HG02884 (cell line): Measurements from ENCODE around the gene NADSYN1.

Experiments used
- ATAC-seq: cut with Tn5 transposase; IDR thresholded peaks from one replicate; pipeline ENCODE4 v1.9.1; 2021; ENCODE audit warnings: mild to moderate bottlenecking, moderate library complexity; ENCODE audit not compliant: unreplicated experiment

The NADSYN1 gene

GRCh38 chr11:71450939-71451338, 2.1 kb upstream of the NADSYN1 start:
- ATAC-seq = no peak

- no peak for ATAC-seq
Observed at GRCh38 chr11:71451596-71452198, 1.3 kb upstream of the NADSYN1 start.

DNA sequence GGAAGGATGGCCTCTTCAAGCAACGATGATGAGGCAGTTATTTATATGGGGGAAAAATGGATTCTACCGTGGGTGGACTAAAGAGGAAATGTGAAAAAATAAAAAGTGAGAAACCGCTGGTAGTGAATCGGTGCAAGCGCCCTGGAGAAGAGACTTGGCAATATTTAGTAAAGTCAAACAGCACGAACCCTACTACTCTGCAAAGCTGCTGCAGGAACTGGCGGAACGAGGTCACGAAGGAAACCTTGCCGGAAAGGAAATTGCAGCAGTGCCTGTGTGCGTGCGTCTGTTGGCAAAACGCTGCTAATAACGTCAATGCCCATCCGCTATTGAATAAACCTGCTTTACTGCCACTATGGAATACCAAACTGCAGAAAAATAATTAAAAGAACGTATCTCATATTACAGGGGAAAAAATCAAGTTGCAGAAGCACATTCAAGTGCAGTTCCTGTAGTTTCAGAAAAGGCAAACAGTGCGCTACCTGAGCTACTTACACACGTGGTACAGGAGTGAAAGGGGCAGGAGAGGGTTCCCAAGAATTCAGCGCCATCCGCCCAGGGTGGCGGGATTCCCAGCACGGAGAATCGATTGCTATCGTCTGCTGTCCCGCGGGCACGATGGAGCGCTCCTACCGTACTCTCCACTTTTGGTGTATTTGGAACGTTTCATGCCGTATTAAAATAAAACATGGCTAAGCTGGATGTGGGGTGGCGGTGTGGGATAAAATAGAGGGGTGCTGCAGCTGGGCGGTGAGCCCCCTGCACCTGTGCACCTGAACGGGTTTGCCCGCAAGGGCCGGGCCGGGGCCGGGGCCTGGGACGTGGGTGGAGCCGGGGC, 585 bp upstream of the NADSYN1 start:
- ATAC-seq = no peak

DNA sequence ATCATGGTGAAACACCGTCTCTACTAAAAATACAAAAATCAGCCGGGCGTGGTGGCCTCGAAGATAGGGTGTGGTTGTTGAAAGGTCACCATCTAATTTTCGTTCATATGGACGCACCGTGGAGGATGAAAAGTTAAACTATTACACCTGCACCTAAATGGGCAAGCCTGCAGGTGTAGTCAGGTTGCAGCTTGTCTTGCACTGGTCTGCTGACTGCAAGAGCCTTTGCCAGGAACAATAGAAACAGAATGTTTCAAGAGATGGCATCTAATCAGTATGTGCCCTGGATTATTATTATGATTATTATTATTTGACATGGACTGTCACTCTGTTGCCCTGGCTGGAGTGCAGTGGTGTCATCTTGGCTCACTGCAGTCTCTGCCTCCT, 908 bp downstream of the NADSYN1 start:
- no peak for ATAC-seq

- no peak for ATAC-seq
Observed at GRCh38 chr11:71454470-71455113, 1.6 kb downstream of the NADSYN1 start.

- ATAC-seq = no peak
Observed at GRCh38 chr11:71456294-71456693, 3.3 kb downstream of the NADSYN1 start.

DNA sequence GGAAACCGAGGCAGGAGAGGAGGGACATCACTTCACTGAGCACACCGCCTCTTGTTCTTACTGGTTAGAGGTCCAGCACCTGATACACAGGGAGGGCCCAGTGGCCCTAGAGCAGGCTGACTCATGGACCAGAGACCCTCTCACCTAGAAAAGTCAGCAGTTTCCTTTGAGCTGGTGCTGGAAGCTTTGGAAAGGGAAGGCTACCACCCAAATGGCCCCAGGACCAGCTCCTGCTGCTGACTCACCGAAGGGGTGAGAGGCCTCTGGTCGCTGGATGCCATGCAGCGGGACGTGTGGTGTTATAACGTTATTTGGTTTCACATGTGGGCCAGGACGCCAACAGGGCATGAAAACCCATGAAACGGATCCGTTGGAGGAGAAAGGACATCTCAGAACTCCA, 3.8 kb downstream of the NADSYN1 start:
- no peak for ATAC-seq

DNA sequence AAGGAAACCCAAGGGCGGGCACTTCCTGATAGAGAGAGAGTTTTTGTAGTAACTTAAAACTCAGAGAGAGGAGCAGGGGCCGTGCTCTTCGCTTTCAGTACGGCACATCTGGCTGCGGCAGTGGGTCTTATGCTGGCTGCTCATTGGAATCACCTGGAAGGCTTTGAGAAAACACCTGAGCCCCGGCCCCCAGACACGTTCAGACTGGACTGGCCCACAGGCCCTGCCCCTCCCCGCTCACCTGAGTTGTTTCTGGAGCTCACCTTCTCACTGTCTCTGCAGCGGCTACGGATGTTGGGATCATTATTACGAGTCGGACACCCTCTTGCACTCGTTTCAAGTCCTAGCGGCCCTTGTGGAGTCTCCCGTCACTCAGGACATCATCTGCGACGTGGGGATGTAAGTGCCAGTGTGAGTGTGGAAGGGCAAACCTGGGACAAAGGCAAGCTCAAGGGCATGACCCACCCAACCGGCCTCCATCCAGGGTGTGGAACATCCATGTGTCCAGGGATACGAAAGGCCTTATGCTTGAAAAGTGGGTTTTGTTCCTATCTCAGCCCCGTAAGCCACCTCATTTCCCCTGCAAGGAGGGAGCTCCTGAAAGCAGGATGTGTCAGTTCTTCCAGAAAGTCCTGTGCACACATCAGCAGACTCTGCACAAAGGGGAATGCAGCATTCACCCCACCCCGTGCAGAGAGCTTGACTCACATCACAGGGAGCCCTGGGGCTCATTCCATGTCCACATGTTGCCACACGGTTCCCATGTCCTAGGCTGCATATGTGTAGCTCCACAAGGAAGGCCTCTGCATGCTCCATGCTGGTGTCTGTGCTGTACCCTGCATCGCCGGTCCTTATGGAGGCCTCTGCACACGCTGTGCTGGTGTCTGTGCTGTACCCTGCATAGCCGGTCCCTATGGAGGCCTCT, 5.4 kb downstream of the NADSYN1 start:
- ATAC-seq = no peak

GRCh38 chr11:71459076-71459766, 6.2 kb downstream of the NADSYN1 start:
- ATAC-seq = no peak

DNA sequence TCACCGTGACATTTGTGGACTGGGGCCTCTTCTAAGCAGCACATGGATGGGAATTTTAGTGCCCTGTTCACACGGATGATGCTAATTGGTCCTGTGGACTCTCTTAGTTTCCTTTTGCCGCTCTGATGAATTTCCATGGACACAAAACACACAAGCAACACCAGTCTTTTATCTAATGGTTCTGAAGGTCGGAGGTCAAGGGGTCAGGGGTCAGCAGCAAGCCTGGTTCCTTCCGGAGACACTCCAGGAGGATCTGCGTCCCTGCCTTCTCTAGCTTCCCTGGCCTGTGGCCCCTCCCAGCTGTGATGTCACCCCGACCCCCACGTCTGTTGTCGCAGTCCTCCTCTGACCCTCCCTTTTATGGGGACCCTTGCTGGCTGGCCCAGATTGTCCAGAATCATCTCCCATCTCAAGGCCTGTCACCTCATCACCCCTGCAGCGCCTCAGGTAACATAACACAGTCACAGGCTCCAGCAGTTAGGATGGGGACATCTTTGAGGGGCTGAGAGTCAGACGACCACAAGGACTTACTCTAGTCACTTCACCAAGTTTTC, 6.8 kb downstream of the NADSYN1 start:
- no peak for ATAC-seq

- ATAC-seq = no peak
Observed at GRCh38 chr11:71461696-71462095, 8.7 kb downstream of the NADSYN1 start.

DNA sequence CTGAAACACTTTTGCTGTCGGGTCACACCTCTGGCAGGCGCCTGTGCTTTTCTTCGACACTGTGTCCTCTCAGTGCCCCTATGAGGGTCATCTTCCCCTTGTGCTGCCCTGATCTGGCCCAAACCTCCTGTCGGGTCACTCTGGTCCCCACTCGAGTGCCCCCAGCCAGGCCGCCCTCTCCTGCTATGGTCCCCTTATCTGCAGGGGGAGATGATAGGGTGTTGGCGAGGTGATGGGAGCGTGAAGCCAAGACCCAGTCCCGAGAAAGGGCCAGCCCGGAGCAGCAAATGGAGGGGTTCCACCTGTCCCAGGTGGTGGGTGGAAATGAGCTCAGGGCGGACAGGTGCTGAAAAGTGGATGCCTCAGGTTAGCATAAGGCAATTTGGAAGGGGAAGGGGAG, 9.7 kb downstream of the NADSYN1 start:
- no peak for ATAC-seq

GRCh38 chr11:71463331-71464211, 10.6 kb downstream of the NADSYN1 start:
- no peak for ATAC-seq

DNA sequence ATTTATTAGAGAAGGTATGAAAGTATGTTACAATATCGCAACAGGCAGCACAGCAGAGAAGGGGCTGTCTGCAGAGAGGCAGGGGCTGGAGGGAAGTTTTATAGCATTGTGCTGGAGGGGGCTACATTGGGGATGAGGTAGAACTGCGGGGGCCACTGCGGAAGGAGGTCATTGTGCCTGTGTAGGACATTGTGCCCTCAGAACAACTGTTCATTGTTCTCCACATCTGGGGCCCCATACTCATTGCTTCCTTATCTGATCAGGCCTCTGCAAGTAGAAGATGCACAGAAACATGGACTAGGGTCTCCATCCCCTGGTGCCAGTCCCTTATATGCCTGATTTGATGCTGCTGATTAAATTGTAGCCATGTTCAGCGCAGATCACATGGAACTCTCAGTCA, 12.1 kb downstream of the NADSYN1 start:
- ATAC-seq = no peak

- ATAC-seq = no peak
Observed at GRCh38 chr11:71466358-71466757, 13.4 kb downstream of the NADSYN1 start.

DNA sequence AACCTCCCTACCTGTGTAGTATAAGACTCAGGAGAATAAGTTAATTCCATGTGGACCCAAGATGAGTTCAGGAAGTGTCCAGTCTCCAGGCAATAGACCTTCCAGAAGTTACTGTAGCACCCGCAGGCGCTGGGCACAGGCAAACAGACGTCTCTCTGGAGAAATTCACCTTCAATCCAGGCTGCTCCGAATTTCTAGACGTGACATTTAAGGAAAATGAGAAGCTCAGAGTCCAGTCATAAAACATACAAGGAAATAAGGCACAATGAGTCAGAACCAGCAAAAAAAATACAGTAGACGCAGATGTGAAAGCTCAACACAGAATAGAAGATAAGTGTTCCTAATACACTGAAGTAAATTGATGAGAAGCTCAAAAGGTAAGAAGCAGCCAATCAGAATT, 14.2 kb downstream of the NADSYN1 start:
- no peak for ATAC-seq

DNA sequence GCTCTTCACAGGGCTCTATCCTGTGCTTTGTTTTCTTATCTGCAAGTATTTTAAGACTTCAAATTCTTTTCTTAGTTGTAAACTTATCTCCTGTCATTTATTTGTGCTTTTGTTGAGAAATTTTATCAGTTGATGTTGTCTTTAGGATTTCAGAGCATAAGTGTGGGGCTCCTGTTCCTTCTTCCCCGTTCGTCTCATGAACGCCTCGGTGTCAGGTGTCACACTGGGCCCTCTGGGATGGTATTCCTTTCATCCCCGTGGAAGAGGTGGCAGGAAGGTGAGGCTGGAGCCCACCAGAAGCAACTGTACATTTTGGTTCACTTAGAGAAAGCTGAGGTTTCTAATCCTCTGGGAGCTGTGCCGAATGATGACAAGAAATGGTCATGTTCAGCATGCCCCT, 17.9 kb downstream of the NADSYN1 start:
- no peak for ATAC-seq

GRCh38 chr11:71472357-71472885, 19.4 kb downstream of the NADSYN1 start:
- ATAC-seq = no peak
